Measurements from ENCODE around the gene AKT1.
A peak's percentile ranks its signal among the peaks of the same experiment; 100 is the strongest.

AKT1 gene

GRCh38 chr14:104802394-104803184 is 7.0 kb upstream of the AKT1 start:
- intact Hi-C loops (cut with DNase I), result no loop called here
- DNase-seq, result no peak

DNA sequence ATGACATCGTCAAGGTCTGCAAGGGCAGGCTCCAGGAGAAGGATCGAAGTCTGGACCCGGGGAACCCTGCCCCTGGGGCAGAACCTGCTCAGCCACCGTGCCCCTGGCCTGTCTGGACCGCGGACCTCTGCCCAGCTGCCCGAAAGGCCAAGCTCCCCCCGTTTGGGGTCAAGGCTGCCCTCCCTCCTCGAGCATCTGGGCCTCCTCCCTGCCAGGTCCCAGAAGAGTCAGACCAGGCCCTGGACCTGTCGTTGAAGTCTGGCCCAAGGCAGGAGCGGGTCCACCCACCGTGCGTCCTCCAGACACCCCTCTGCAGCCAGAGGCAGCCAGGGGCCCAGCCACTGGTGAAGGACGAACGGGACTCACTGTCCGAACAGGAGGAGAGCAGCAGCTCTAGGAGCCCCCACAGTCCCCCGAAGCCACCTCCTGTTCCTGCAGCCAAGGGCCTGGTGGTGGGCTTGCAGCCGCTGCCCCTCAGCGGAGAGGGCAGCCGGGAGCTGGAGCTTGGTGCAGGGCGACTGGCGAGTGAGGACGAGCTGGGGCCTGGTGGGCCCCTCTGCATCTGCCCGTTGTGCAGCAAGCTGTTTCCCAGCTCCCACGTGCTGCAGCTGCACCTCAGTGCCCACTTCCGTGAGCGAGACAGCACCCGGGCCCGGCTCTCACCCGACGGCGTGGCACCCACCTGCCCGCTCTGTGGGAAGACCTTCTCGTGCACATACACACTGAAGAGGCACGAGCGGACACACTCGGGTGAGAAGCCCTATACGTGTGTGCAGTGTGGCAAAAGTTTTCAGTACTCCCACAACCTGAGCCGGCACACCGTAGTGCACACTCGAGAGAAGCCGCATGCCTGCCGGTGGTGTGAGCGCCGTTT is 6.2 kb upstream of the AKT1 start:
- no peak for DNase-seq
- intact Hi-C loops (cut with DNase I), result no loop called here

DNA sequence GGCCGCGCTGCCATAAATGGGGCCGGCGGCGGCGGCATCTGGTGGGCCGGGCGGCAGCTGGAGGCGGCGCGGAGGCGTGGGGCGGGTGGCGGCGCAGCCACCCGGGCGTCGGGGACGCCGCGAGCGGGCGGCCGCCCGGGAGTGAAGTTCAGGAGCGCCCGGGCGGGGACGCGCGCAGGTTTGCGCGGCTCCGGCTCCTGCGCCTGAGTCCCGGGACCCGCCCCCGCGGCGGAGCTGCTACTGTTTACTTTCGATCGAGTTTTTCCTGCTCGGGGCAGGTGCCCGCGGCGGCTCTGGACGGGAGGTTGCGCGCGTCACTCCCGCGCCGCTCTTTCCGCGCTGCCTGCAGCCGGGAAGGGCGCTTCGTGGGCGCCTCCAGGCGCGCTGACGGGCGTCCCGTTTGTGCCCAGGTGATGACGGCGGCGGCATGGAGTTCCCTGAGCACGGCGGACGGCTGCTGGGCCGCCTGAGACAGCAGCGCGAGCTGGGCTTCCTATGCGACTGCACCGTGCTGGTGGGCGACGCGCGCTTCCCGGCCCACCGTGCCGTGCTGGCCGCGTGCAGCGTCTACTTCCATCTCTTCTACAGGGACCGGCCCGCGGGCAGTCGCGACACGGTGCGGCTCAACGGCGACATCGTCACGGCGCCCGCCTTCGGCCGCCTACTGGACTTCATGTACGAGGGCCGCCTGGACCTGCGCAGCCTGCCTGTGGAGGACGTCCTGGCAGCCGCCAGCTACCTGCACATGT is 5.4 kb upstream of the AKT1 start, which contains the start of gene ZBTB42:
TSS of gene ZBTB42 (plus strand) at position 331 of the 749 bp plus-strand sequence. CDS start at position 428, 97 bp downstream.
- intact Hi-C loops (cut with DNase I), result no loop called here
- DNase-seq, result peak in 12 of 42 donors; percentile 27 to 65 (median 43)

DNA sequence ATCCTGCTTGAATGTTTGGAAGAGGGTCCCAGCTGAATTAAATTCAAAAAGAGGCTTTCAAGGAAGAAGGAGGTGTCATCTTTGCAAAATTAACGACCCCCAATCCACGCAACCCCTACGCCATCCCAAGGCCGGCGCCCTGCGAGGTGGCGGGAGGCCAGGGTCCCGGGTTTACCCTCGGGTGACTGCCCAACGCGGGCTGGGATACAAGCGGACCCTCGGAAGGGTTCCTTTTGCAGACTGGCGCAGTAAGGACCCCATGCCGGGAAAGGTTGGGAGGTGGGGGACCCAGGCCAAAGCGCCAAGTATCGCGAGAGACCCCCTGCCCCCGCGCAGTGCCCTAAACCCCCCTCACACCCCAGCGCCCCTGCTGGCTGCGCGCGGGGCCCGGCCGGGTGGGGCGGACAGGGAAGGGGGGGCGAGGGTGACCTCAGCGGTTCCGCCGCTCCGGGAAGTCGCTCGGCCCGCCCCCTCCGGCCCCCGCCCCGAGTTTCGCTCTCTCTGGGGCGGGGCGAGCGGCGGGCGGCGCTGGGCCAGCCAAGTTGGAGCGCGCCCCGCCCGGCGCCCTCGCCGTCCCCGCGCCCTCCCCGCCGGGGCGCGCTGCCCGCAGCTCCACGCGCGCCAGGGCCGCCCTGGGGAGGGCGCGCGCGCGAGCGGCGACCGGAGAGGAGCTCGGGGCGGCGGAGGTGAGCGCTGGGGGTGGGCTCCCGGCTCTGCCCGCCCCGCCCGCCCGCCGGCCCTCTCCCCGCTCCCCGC is 4.6 kb upstream of the AKT1 start:
- peak in 39 of 42 donors; percentile 43 to 88 (median 71) for DNase-seq
- intact Hi-C loops (cut with DNase I), result no loop called here

DNA sequence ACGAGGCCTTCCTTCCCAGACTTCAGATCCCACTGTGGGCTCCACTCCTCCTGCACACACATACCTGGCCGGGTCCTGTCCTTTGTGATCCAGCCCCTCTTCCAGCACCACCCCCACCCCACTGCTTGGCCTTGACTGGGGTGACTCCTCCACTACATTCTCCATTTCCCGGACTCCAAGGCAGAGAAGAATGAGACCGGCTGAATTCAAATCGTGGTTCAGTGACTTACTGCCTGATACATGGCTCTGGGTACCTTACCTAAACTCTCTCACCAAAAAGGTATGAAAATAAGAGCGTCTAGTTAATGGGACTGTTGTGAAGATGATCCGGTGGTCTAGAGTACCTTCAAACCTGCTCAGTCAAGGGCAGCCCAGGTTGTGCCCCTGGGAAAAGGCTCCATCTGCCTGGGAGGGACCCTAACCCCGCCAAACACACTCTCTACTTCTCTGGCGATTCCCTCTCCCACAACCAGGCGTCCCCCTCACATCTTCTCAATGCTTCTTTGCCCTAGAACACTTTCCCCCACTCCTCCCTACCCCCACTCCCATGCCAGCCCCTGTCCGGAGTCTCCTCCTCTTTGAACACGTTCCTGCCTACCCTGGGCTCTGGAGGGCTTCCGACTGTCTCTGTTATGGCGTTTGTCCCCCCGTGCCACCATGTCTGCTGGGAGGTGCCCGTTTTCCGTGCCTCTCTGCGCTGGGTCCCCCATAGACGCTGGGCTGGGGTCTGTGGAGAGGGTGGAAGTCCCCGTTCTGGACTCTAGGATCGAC is 3.9 kb upstream of the AKT1 start:
- intact Hi-C loops (cut with DNase I), result no loop called here
- DNase-seq, result peak in 1 of 42 donors; percentile 32

- DNase-seq, result no peak
- intact Hi-C loops (cut with DNase I), result no loop called here
These were observed 3.0 kb upstream of the AKT1 start for GRCh38 chr14:104798300-104799243.

DNA sequence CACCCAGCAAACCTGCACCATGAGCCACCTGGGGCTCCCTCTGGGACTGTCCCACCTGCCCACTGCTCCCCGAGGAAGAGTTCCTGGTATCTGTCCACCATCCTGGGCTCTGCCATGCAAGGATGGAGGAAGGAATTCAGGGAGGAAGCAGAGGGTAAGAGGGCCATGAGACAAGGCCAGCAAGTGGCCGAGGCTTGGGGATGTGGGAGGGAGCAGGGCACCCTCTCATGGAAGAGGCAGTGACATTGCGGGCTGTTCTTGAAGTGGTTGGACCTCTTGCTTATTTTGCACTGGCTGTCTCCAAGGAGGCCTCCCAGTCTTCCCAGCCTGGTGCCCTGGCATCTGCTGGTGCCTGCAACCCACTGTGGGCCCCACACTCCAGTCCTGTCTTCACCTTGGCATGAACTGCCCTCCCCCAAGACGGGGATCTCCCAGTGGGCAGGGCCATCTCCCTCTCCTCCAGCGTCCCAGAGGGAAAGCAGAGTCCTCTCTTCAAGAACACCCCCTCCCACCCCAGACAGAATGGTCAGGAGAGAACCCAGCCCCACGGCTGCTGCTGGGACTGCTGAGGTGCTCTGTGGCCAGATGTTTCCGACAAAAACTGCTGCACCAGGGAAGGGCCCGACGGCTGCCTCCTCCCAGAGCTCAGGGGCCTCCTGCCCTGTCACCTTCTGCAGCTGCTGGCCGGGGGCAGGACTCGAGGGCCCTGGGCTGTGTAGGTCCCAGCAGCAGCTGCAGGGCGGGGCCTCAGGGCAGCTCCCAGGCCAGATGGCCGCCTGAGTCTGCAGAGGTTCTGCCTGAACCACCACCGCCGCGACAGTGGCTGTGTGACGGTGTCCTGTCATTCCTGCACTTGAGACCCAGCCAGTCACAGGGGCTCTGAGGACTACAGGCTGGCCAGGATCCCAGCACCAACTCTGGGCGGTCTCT is 1.8 kb upstream of the AKT1 start:
- intact Hi-C loops (cut with DNase I), result no loop called here
- DNase-seq, result no peak

- DNase-seq, result no peak
- intact Hi-C loops (cut with DNase I), result no loop called here
These were observed 1.1 kb upstream of the AKT1 start for GRCh38 chr14:104796687-104797081.

DNA sequence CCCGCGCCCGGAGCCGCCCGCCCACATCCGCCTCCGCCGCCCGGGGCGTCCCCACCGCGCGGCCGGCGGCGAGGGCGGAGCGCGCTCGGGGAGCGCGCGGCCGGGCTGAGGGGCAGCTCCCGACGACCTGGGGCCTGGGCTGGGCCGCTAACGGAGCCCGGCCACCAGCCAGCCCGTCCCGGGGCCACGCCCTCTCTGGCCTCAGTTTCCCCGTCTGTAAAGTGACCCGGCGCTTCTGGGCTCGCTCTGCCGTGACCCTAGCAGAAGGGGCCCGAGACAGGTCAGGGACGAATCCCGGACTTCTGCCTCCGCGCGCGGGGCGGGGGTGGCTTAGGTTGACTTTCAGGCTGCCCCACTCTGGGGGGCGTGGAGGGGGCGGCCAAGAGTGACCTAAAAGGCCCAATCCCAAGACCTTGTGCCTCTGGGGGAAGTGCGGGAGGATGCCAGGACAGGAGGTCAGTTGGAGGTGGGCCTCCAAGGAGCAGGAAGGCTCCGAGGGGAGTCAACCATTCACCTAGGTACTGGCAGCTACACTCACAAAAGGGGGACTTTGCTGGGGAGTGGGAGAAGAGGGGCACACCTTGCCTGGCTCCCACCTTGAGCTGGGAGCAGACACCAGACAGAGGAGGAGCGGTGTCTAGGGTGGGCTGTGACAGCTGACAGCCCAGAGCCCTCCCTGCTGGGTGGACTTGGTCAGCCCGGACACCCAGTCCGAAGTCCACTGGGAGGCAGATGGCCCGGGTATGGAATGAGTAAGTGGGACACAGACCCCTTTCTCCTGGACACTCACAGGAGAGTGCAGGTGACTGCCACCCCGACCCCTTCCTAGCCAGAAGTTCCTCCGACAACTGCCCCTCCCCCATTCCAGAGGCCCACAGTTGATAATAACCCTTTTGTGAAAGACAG is 486 bp upstream of the AKT1 start:
- intact Hi-C loops (cut with DNase I), result no loop called here
- DNase-seq, result peak in 32 of 42 donors; percentile 22 to 81 (median 58)

GRCh38 chr14:104794631-104794992 is 936 bp downstream of the AKT1 start:
- peak in 7 of 42 donors; percentile 18 to 49 (median 33) for DNase-seq
- intact Hi-C loops (cut with DNase I), result no loop called here

DNA sequence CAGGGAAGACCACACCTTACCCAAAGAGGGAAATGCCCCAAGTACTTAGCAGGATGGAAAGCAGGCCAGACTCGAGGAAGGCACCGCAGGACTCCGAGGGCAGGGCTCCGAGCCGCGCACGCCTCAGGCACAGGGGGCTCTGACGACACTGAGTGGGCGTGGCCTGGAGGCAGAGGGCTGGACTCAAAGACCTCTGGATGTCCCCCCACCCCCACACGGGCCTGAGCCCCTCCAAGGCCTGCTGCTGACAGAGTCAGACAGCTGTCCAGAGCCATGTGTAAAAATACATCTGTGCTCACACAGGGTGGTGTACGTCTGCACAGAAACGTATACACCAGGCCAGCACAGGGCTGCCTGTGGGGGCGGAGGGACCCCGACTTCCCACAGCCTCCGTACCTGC is 1.4 kb downstream of the AKT1 start:
- no peak for DNase-seq
- intact Hi-C loops (cut with DNase I), result no loop called here

DNA sequence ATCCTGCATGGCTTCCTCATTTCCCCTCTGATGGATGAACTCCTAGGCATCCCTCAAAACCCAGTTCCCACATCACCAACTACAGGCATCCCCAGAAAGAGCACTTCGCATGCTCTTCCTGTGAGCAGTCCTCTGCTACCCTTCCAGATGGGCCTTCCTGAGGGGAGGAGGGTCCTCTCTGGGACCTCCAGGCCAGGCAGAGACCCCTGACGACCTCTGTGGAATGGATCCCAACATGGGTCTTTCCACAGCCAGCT is 1.9 kb downstream of the AKT1 start:
- intact Hi-C loops (cut with DNase I), result no loop called here
- DNase-seq, result no peak

DNA sequence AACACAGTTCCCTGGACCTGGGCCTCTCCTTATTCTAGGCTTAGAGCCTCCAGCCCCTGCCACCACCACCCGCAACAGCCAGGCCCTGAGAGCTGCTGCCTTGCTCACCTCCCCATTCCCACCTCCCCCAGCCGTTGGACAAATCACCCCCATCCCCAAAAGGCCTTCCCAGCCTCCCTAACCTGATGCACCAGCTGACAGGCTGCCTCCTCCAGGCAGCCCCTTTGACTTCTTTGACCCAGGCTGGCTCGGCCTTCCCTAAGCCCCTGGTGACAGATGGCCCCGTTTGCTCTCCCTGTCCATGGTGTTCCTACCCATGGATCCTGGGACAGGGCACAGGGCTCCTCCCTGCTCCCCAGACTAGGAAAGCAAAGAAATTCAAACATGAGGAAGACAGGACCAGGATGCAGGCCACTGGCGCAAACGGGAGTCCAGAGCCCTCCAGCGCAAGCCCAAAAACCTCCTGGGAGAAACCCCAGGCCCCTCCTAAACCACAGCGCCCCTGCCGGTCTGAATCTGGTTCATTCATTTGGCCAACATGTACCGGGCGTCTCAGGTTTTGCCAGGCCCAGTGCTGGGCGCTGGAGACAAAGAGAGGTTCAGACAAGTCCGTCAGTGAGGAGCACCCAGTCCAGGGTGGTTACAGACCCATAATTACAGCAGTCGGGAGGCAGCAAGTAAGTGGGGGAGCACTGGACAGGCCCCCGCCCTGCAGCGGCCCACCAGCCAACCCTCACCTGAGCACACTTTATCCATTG is 2.4 kb downstream of the AKT1 start:
- DNase-seq, result no peak
- intact Hi-C loops (cut with DNase I), result no loop called here

- DNase-seq, result peak in 1 of 42 donors; percentile 50
- intact Hi-C loops (cut with DNase I), result no loop called here
These were observed 3.3 kb downstream of the AKT1 start for GRCh38 chr14:104792101-104792884.

All from head of caudate nucleus (tissue), 42 donors.